HepG2 (cell line): ENCODE results near the gene CD320. TPM values are rescaled to one million over a fixed set of nuclear protein-coding genes. Genes with fewer than 3 reads are reported as not detected.

Experiments
- CEBPZ ChIP-seq: IDR thresholded peaks from 2 replicates; pipeline ENCODE4 v1.6.1; 2012; ENCODE audit warnings: low read length, improper control_type of control experiment
- GATAD2A ChIP-seq: IDR thresholded peaks from 2 replicates; pipeline ENCODE4 v1.6.1; 2016
- MAF1 ChIP-seq: sonication (generic); formaldehyde crosslinking; IDR thresholded peaks from 2 replicates; pipeline ENCODE4 v1.5.0; 2020; ENCODE audit warnings: missing genetic modification reagents, borderline replicate concordance
- NFE2L1 ChIP-seq: sonication (generic); formaldehyde crosslinking; IDR thresholded peaks from 2 replicates; pipeline ENCODE4 v1.4.0; 2020; ENCODE audit warnings: missing genetic modification reagents, mild to moderate bottlenecking, borderline replicate concordance
- RAD21 ChIP-seq: fragments of 450-650 bp; formaldehyde crosslinking; IDR thresholded peaks from 2 replicates; pipeline ENCODE4 v1.5.0; 2020; ENCODE audit warnings: mild to moderate bottlenecking
- RBFOX2 ChIP-seq: fragments of 200-400 bp; formaldehyde crosslinking; IDR thresholded peaks from 2 replicates; pipeline ENCODE4 v1.6.1; 2017; ENCODE audit warnings: low read depth, mild to moderate bottlenecking, low read length
- TCF12 ChIP-seq, 2 experiments: fragments of 450-650 bp in 1 of 2; sonication (generic) in 1 of 2; formaldehyde crosslinking in 1 of 2; IDR thresholded peaks; 2 replicates each; pipeline versions ENCODE4 v1.6.1 to v1.8.0; 2017 to 2022; ENCODE audit warnings: antibody characterized with exemption in 1 of 2, mild to moderate bottlenecking in 1 of 2, missing genetic modification reagents in 1 of 2, moderate library complexity in 1 of 2
- U2AF1 ChIP-seq: fragments of 200-400 bp; formaldehyde crosslinking; optimal IDR thresholded peaks from 2 replicates; pipeline ENCODE3; 2017; ENCODE audit warnings: mild to moderate bottlenecking, low read depth, low read length
- ZBTB44 ChIP-seq: sonication (generic); formaldehyde crosslinking; IDR thresholded peaks from 2 replicates; pipeline ENCODE4 v1.4.0; 2020; ENCODE audit warnings: missing genetic modification reagents
- ZFP36L1 ChIP-seq: sonication (generic); formaldehyde crosslinking; IDR thresholded peaks from 2 replicates; pipeline ENCODE4 v1.8.0; 2022; ENCODE audit warnings: mild to moderate bottlenecking, missing genetic modification reagents, moderate library complexity
- ZMYM3 ChIP-seq: sonication (generic); formaldehyde crosslinking; IDR thresholded peaks from 2 replicates; pipeline ENCODE4 v1.5.1; 2020; ENCODE audit warnings: mild to moderate bottlenecking, missing genetic modification reagents
- ZNF333 ChIP-seq: sonication (generic); formaldehyde crosslinking; IDR thresholded peaks from 2 replicates; pipeline ENCODE4 v1.4.0; 2020; ENCODE audit warnings: mild to moderate bottlenecking, missing genetic modification reagents, borderline replicate concordance
- ZNF552 ChIP-seq: sonication (generic); formaldehyde crosslinking; IDR thresholded peaks from 2 replicates; pipeline ENCODE4 v1.9.0; 2022; ENCODE audit warnings: missing genetic modification reagents, mild to moderate bottlenecking, borderline replicate concordance
- ZNF574 ChIP-seq: sonication (generic); formaldehyde crosslinking; IDR thresholded peaks from 2 replicates; pipeline ENCODE4 v1.4.0; 2020; ENCODE audit warnings: missing genetic modification reagents
- polyA plus RNA-seq, 8 experiments: library from polyadenylated mRNA; depleted of rRNA in 3 of 8; stranded (reverse) in 7 of 8; unstranded in 1 of 8; fragments of >200 nt; fragmentation: Illumina TruSeq in 4 of 8; extraction: Trizol in 4 of 8; gene quantifications; 2 replicates each; pipeline versions ENCODE4 v1.2.1 to v1.2.3, GENCODE V29; 2011 to 2016; ENCODE audit warnings: low read depth in 4 of 8, missing spikeins in 1 of 8, mixed read lengths in 1 of 8; ENCODE audit not compliant: insufficient read depth in 1 of 8
- total RNA-seq, 5 experiments: library from RNA; depleted of rRNA; stranded (reverse); fragments of >200 nt; fragmentation: Illumina TruSeq; extraction: Trizol; gene quantifications; 2 replicates each; pipeline ENCODE4 v1.2.3, GENCODE V29; 2016; ENCODE audit warnings: low read depth in 1 of 5
- TF ChIP-seq, protein P1 (sequence below): sonication (generic); formaldehyde crosslinking; IDR thresholded peaks from 2 replicates; pipeline ENCODE4 v1.4.0; 2020; ENCODE audit warnings: mild to moderate bottlenecking, missing genetic modification reagents
- TF ChIP-seq, protein P2 (sequence below): sonication (generic); formaldehyde crosslinking; IDR thresholded peaks from 2 replicates; pipeline ENCODE4 v1.5.0; 2020; ENCODE audit warnings: mild to moderate bottlenecking, low read depth, missing genetic modification reagents, borderline replicate concordance

The CD320 gene
- total and polyA plus RNA-seq, 2 of the 13 experiments (the other 11 are each of a cell fraction or from before 2014, with no cell fraction given), result 83.1 to 99.9 TPM

DNA sequence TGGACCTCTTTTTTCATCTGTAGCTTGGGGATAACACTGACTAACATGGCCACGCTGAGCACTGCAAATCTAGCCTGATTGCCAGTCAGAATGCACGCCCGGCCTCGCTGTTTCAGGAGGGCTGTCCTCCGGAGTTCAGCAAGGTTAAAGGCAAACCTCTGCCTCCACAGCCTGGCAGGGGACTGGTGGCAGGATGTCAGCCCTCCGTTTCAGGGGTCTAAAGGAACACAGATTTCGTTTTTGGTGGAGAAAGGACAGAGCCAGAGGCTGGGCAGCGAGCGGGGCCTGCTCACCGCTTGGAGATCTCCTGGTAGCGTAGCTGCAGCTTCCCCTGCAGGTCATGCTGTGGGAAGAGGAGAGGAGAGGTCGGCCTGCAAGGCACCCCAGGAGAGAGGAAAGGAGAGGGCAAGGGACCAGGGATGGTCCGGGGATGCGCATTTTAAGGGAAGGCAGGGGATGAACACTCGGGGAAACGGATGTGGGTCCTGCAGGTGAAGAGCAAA lies 12.5 kb upstream of the CD320 start (continued):
- TF ChIP-seq ZBTB44, result no peak
- TF ChIP-seq RAD21, result no peak
- no peak for TF ChIP-seq U2AF1
- 0 out of 2 replicates have a peak, but pooled peaks have one; percentile 5 for TF ChIP-seq ZFP36L1 (CRISPR knock-in tag)
- 0 out of 2 replicates have a peak, but pooled peaks have one; percentile 14 for TF ChIP-seq ZNF574
- TF ChIP-seq ZMYM3 (CRISPR knock-in tag), result 0 out of 2 replicates have a peak, but pooled peaks have one; percentile 8
- 0 out of 2 replicates have a peak, but pooled peaks have one; percentile 24 for TF ChIP-seq MAF1
- TF ChIP-seq, protein P1, sequence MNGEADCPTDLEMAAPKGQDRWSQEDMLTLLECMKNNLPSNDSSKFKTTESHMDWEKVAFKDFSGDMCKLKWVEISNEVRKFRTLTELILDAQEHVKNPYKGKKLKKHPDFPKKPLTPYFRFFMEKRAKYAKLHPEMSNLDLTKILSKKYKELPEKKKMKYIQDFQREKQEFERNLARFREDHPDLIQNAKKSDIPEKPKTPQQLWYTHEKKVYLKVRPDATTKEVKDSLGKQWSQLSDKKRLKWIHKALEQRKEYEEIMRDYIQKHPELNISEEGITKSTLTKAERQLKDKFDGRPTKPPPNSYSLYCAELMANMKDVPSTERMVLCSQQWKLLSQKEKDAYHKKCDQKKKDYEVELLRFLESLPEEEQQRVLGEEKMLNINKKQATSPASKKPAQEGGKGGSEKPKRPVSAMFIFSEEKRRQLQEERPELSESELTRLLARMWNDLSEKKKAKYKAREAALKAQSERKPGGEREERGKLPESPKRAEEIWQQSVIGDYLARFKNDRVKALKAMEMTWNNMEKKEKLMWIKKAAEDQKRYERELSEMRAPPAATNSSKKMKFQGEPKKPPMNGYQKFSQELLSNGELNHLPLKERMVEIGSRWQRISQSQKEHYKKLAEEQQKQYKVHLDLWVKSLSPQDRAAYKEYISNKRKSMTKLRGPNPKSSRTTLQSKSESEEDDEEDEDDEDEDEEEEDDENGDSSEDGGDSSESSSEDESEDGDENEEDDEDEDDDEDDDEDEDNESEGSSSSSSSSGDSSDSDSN (CRISPR knock-in tag), result no peak; the same call in 1 of the 2 replicates
- no peak for TF ChIP-seq TCF12 (IDR thresholded peaks at IDR 0.05)
- peak; percentile 28; the same call in 1 of the 2 replicates for TF ChIP-seq TCF12 (CRISPR knock-in tag; IDR thresholded peaks at IDR 0.05)
- TF ChIP-seq, protein P2, sequence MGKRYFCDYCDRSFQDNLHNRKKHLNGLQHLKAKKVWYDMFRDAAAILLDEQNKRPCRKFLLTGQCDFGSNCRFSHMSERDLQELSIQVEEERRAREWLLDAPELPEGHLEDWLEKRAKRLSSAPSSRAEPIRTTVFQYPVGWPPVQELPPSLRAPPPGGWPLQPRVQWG (CRISPR knock-in tag), result no peak
- no peak for TF ChIP-seq NFE2L1 (CRISPR knock-in tag)
- TF ChIP-seq GATAD2A (CRISPR knock-in tag), result no peak
- no peak for TF ChIP-seq ZNF552 (CRISPR knock-in tag)
- no peak for TF ChIP-seq CEBPZ
- no peak for TF ChIP-seq RBFOX2
- 0 out of 2 replicates have a peak, but pooled peaks have one; percentile 50 for TF ChIP-seq ZNF333 (CRISPR knock-in tag)
